T-cell (primary cell): ENCODE results near the gene CA5A. TPM values are rescaled to one million over a fixed set of nuclear protein-coding genes. Genes with fewer than 3 reads are reported as not detected.

ENCODE experiments used
- ATAC-seq, 4 experiments: fragments of 200-7000 bp in 3 of 4; fragments of 150-1000 bp in 1 of 4; cut with Tn5 transposase; replicated peaks in 1 of 4; 1 replicate in 3 of 4; 2 replicates in 1 of 4; pipeline ENCODE4 v1.10.0; 2021; ENCODE audit warnings: moderate library complexity in 3 of 4, mild to moderate bottlenecking in 2 of 4, moderate number of reproducible peaks in 1 of 4
- CTCF ChIA-PET, 2 donors: fragments of 300-600 bp; sonication (Branson Sonifier 250); formaldehyde crosslinking; loops; one replicate each; lab custom pipeline; 2022; ENCODE audit warnings: antibody characterized with exemption in 2 of 2; lab: Charles Lee
- POLR2A ChIA-PET, 2 donors: fragments of 300-600 bp; sonication (Branson Sonifier 250); formaldehyde crosslinking; loops; one replicate each; lab custom pipeline; 2022; ENCODE audit warnings: antibody characterized with exemption in 2 of 2; lab: Charles Lee
- DNase-seq, 35 experiments: peaks; one replicate each; pipeline versions ENCODE4 v3.0.0 to v3.0.0-alpha.2; 2013 to 2023
- H3K27ac ChIP-seq: one replicate; pipeline ENCODE4 v1.5.1; 2013; ENCODE audit warnings: low read length
- H3K27me3 ChIP-seq, 2 experiments: replicated peaks in 1 of 2; 1 replicate in 1 of 2; 2 replicates in 1 of 2; pipeline versions ENCODE4 v1.6.1 to v1.7.0; 2013; ENCODE audit warnings: low read length in 1 of 2, mixed read lengths in 1 of 2; ENCODE audit not compliant: control insufficient read depth in 2 of 2, insufficient read depth in 2 of 2; ENCODE audit errors: extremely low read depth in 1 of 2
- H3K36me3 ChIP-seq, 2 donors: 1 replicate in 1 of 2; 2 replicates in 1 of 2; pipeline versions ENCODE4 v1.6.1 to v1.7.0; 2013; ENCODE audit warnings: low read length in 1 of 2; ENCODE audit not compliant: control insufficient read depth in 2 of 2, insufficient read depth in 1 of 2; ENCODE audit errors: extremely low read depth in 1 of 2
- H3K4me1 ChIP-seq, 2 experiments: 1 replicate in 1 of 2; 2 replicates in 1 of 2; pipeline versions ENCODE4 v1.6.1 to v1.7.0; 2013; ENCODE audit warnings: low read length in 2 of 2, mixed read lengths in 1 of 2; ENCODE audit not compliant: insufficient read depth in 2 of 2, control insufficient read depth in 1 of 2; ENCODE audit errors: extremely low read depth in 1 of 2
- H3K4me3 ChIP-seq, 2 donors: 1 replicate in 1 of 2; 2 replicates in 1 of 2; pipeline versions ENCODE4 v1.5.1 to v1.7.0; 2013; ENCODE audit warnings: mild to moderate bottlenecking in 2 of 2, low read length in 1 of 2, moderate library complexity in 1 of 2; ENCODE audit not compliant: control insufficient read depth in 1 of 2; ENCODE audit errors: extremely low read depth in 1 of 2
- H3K9me3 ChIP-seq: 2 replicates; pipeline ENCODE4 v1.7.0; 2013
- H3K27ac Mint-ChIP-seq, 2 donors: one replicate each; pipeline ENCODE4 v1.8.0; 2020 to 2021; ENCODE audit warnings: mild to moderate bottlenecking in 2 of 2, mixed read lengths in 2 of 2
- H3K27me3 Mint-ChIP-seq, 2 donors: one replicate each; pipeline ENCODE4 v1.8.0; 2021 to 2022; ENCODE audit warnings: mixed read lengths in 2 of 2
- H3K36me3 Mint-ChIP-seq: one replicate; pipeline ENCODE4 v1.8.0; 2021; ENCODE audit warnings: mixed read lengths
- H3K4me1 Mint-ChIP-seq, 3 donors: one replicate each; pipeline ENCODE4 v1.8.0; 2020 to 2022; ENCODE audit warnings: mixed read lengths in 3 of 3, mild to moderate bottlenecking in 1 of 3
- H3K4me3 Mint-ChIP-seq, 3 donors: one replicate each; pipeline ENCODE4 v1.8.0; 2020 to 2022; ENCODE audit warnings: mild to moderate bottlenecking in 3 of 3, mixed read lengths in 3 of 3, moderate library complexity in 3 of 3
- H3K9me3 Mint-ChIP-seq, 3 donors: one replicate each; pipeline ENCODE4 v1.8.0; 2020 to 2022; ENCODE audit warnings: mixed read lengths in 3 of 3
- WGBS: methylation state at CpG from one replicate; pipeline ENCODE4 v1.1.5; 2013; ENCODE audit warnings: missing lambda C conversion rate; ENCODE audit not compliant: insufficient coverage; 5-methylcytosine and 5-hydroxymethylcytosine counted together
- total RNA-seq, 35 experiments: library from RNA in 6 of 35; stranded (reverse) in 6 of 35; fragments of 120-200 nt in 1 of 35; gene quantifications; one replicate each; pipeline versions ENCODE4 v1.2.1 to v1.2.4 and lab custom pipeline; 2013 to 2026

CA5A gene
- total RNA-seq, 5 donors from 2014 or later (not counting 1 experiment from before 2014, with no cell fraction given): 0.20 TPM; not detected in 4

DNA sequence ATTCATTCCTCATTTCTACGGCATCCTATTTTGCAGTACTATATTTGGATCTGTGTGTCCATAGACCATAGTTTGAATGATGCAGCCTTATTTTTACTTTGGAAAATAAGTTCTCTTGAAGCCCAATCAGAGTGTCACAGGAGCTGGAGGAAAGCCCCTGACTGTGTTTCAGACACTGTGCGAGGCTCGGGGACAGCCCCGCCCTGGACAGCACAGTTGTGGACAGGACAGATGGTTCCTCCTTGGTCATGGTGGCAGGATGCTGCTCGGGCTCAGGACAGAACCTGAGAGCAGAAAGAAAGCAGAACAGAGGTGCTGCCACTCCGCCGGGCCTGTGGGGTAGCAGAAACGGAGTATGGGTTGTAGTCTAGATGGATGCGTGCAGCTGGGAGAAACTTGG, 37.8 kb upstream of the CA5A start:
- no peak for ATAC-seq
- Histone ChIP-seq H3K9me3 (no peaks in the 10 kb centered on the region), H3K4me1 (peaks cover 0 to 5% of the 10 kb centered on the region in 2 experiments), H3K36me3 (peaks cover 0 to 12% of the 10 kb centered on the region in 2 donors), H3K27me3 (no peaks in the 10 kb centered on the region), H3K4me3 (no peak overlapping the region), H3K27ac (no peak overlapping the region)
- Mint-ChIP-seq H3K27ac (peak overlapping the region in 1 of 2 donors; percentile 50), H3K36me3 (peaks cover 66% of the 10 kb centered on the region), H3K4me3 (no peak overlapping the region), H3K4me1 (peaks cover 39 to 44% (median 43%) of the 10 kb centered on the region in 3 donors), H3K27me3 (no peaks in the 10 kb centered on the region), H3K9me3 (peaks cover 3 to 23% (median 20%) of the 10 kb centered on the region in 3 donors)
- POLR2A ChIA-PET: no interaction called here
- CTCF ChIA-PET: no interaction called here
- 91% methylated on average over 8 of the region's 9 CpGs for WGBS
- DNase-seq: no peak

DNA sequence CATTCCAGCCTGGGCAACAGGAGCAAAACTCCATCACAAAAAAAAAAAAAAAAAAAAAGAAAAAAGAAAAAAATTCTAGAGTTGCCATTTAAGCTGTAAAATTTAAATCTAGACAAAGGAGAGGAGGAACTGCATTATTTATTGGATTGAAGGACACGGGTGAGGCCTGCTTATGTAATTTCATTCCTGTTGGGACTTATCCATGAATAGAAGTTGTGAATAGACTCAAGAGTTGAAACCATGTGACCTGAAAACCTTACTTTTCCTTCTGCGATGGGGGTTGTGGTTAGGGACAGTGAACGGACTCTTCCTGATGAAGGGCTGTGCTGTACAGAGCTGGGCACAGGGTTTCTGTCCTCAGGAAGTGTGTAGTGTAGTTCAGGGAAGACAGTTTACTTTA, 37.4 kb upstream of the CA5A start:
- Mint-ChIP-seq H3K27me3 (no peaks in the 10 kb centered on the region), H3K27ac (no peak overlapping the region), H3K4me1 (peaks cover 39 to 44% (median 42%) of the 10 kb centered on the region in 3 donors), H3K9me3 (peaks cover 3 to 23% (median 20%) of the 10 kb centered on the region in 3 donors), H3K4me3 (no peak overlapping the region), H3K36me3 (peaks cover 64% of the 10 kb centered on the region)
- ATAC-seq (no peak), DNase-seq (no peak)
- Histone ChIP-seq H3K27ac (no peak overlapping the region), H3K4me1 (peaks cover 0 to 5% of the 10 kb centered on the region in 2 experiments), H3K27me3 (no peaks in the 10 kb centered on the region), H3K4me3 (no peak overlapping the region), H3K9me3 (no peaks in the 10 kb centered on the region), H3K36me3 (peaks cover 0 to 12% of the 10 kb centered on the region in 2 donors)
- CTCF ChIA-PET: no interaction called here
- WGBS: 89% methylated on average over 1 of the region's 3 CpGs
- POLR2A ChIA-PET: no interaction called here

- H3K27ac Mint-ChIP-seq: no peak overlapping the region
- H3K27me3 Mint-ChIP-seq: no peaks in the 10 kb centered on the region
- no peaks in the 10 kb centered on the region for H3K27me3 ChIP-seq
- peaks cover 0 to 9% of the 10 kb centered on the region in 2 donors for H3K36me3 ChIP-seq
- H3K36me3 Mint-ChIP-seq: peaks cover 58% of the 10 kb centered on the region
- peaks cover 40 to 47% (median 43%) of the 10 kb centered on the region in 3 donors for H3K4me1 Mint-ChIP-seq
- ATAC-seq: no peak
- H3K27ac ChIP-seq: no peak overlapping the region
- peaks cover 0 to 10% of the 10 kb centered on the region in 2 experiments for H3K4me1 ChIP-seq
- ChIA-PET CTCF (no interaction called here), POLR2A (no interaction called here)
- no peak overlapping the region for H3K4me3 Mint-ChIP-seq
- H3K9me3 Mint-ChIP-seq: peaks cover 3 to 23% (median 20%) of the 10 kb centered on the region in 3 donors
- H3K4me3 ChIP-seq: no peak overlapping the region
- no peaks in the 10 kb centered on the region for H3K9me3 ChIP-seq
- no peak for DNase-seq
- WGBS: 100% methylated on average over 1 of the region's 2 CpGs
Observed at GRCh38 chr16:87971933-87972332, 35.6 kb upstream of the CA5A start.

- Histone ChIP-seq H3K4me1 (peaks cover 4 to 21% of the 10 kb centered on the region in 2 experiments), H3K27ac (no peak overlapping the region), H3K4me3 (no peak overlapping the region), H3K27me3 (no peaks in the 10 kb centered on the region), H3K9me3 (no peaks in the 10 kb centered on the region), H3K36me3 (peaks cover 0 to 3% of the 10 kb centered on the region in 2 donors)
- WGBS: no CpG with 5 or more reads among the region's 3 CpGs
- H3K27me3 Mint-ChIP-seq: no peaks in the 10 kb centered on the region
- no peak overlapping the region for H3K4me3 Mint-ChIP-seq
- ATAC-seq (no peak), DNase-seq (no peak)
- no peak overlapping the region for H3K27ac Mint-ChIP-seq
- ChIA-PET POLR2A (no interaction called here), CTCF (interaction anchor here in 1 of 2 donors (0.7 kb wide), 1 partner anchor 16 kb away, joined by 4 read pairs; no protein-coding TSS in a partner anchor)
- peaks cover 44% of the 10 kb centered on the region for H3K36me3 Mint-ChIP-seq
- peaks cover 52 to 55% (median 54%) of the 10 kb centered on the region in 3 donors for H3K4me1 Mint-ChIP-seq
- peaks cover 3 to 23% (median 20%) of the 10 kb centered on the region in 3 donors for H3K9me3 Mint-ChIP-seq
Observed at GRCh38 chr16:87970186-87970585, 33.9 kb upstream of the CA5A start.

DNA sequence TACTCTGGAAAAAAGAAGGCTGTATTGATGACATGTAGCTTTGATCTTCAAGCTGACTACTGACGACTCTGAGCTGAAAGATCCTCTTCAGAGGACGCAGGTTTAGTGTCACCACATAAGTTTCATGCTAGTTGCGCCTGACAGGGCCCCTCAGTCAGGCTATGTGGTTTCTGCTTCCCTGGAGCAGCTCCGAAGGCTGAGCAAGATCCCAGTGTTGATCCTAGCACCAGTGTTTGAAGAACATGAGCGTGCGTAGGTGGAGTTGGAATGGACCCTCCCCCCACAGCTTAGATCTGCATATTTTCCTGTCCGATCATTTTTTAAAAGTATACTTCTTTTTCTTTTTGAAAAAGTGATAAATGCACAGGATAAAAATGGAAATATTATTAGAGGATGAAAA, 32.2 kb upstream of the CA5A start:
- H3K4me3 Mint-ChIP-seq: no peak overlapping the region
- Histone ChIP-seq H3K4me1 (peaks cover 8 to 34% of the 10 kb centered on the region in 2 experiments), H3K4me3 (no peak overlapping the region), H3K9me3 (no peaks in the 10 kb centered on the region), H3K27ac (no peak overlapping the region), H3K27me3 (no peaks in the 10 kb centered on the region), H3K36me3 (peaks cover 0 to 3% of the 10 kb centered on the region in 2 donors)
- H3K9me3 Mint-ChIP-seq: peaks cover 3 to 23% (median 20%) of the 10 kb centered on the region in 3 donors
- H3K4me1 Mint-ChIP-seq: peaks cover 61 to 68% (median 66%) of the 10 kb centered on the region in 3 donors
- WGBS: 96% methylated on average over 3 of the region's 7 CpGs
- H3K27ac Mint-ChIP-seq: no peak overlapping the region
- no peak for DNase-seq
- ATAC-seq: no peak
- POLR2A ChIA-PET: no interaction called here
- no peaks in the 10 kb centered on the region for H3K27me3 Mint-ChIP-seq
- CTCF ChIA-PET: no interaction called here
- peaks cover 38% of the 10 kb centered on the region for H3K36me3 Mint-ChIP-seq

GRCh38 chr16:87966685-87967185, 30.4 kb upstream of the CA5A start:
- WGBS: 60% methylated on average over 9 of the region's 14 CpGs
- ATAC-seq: no peak
- POLR2A ChIA-PET: no interaction called here
- H3K4me3 Mint-ChIP-seq: peak overlapping the region; percentile 28 to 58 (median 53)
- peaks cover 3 to 10% (median 8%) of the 10 kb centered on the region in 3 donors for H3K9me3 Mint-ChIP-seq
- H3K27me3 Mint-ChIP-seq: no peaks in the 10 kb centered on the region
- peak overlapping the region in 1 of 2 donors; percentile 5 for H3K4me3 ChIP-seq
- peak overlapping the region in 1 of 2 donors; percentile 73 for H3K27ac Mint-ChIP-seq
- H3K27ac ChIP-seq: no peak overlapping the region
- no peaks in the 10 kb centered on the region for H3K27me3 ChIP-seq
- H3K4me1 ChIP-seq: peaks cover 16 to 42% of the 10 kb centered on the region in 2 experiments
- H3K4me1 Mint-ChIP-seq: peaks cover 62 to 69% (median 68%) of the 10 kb centered on the region in 3 donors
- DNase-seq: no peak
- CTCF ChIA-PET: interaction anchor here in 1 of 2 donors (0.7 kb wide), 1 partner anchor 10 kb away, joined by 6 read pairs; no protein-coding TSS in a partner anchor
- peaks cover 23% of the 10 kb centered on the region for H3K36me3 Mint-ChIP-seq
- H3K36me3 ChIP-seq: peaks cover 0 to 3% of the 10 kb centered on the region in 2 donors
- H3K9me3 ChIP-seq: no peaks in the 10 kb centered on the region
